CD14-positive monocyte (primary cell): ENCODE measurements around the gene CCM2. TPM values are rescaled to one million over a fixed set of nuclear protein-coding genes. Genes with fewer than 3 reads are reported as not detected.
A peak's percentile ranks its signal among the peaks of the same experiment; 100 is the strongest.

Experiments used
- DNase-seq, 3 donors: peaks; one replicate each; pipeline ENCODE4 v3.0.0-alpha.2; 2011 to 2022
- H2AFZ ChIP-seq: 2 replicates; pipeline ENCODE4 v1.6.0; 2012; ENCODE audit warnings: mild to moderate bottlenecking, low read depth, low read length, inconsistent platforms; ENCODE audit not compliant: insufficient read depth, poor library complexity, severe bottlenecking
- H3K27ac ChIP-seq, 2 donors: 1 replicate in 1 of 2; 2 replicates in 1 of 2; pipeline ENCODE4 v1.5.1; 2012 to 2013; ENCODE audit warnings: low read length in 2 of 2, control low read depth in 1 of 2, inconsistent platforms in 1 of 2, low read depth in 1 of 2, mild to moderate bottlenecking in 1 of 2
- H3K27me3 ChIP-seq, 2 donors: one replicate each; pipeline versions ENCODE4 v1.6.0 to v1.6.1; 2011 to 2013; ENCODE audit warnings: low read length in 2 of 2; ENCODE audit not compliant: control insufficient read depth in 2 of 2, insufficient read depth in 2 of 2
- H3K36me3 ChIP-seq, 2 donors: replicated peaks in 1 of 2; 1 replicate in 1 of 2; 2 replicates in 1 of 2; pipeline versions ENCODE4 v1.5.1 to v1.6.1; 2012 to 2013; ENCODE audit warnings: low read length in 2 of 2, control low read depth in 1 of 2, inconsistent platforms in 1 of 2, mild to moderate bottlenecking in 1 of 2; ENCODE audit not compliant: insufficient read depth in 2 of 2, control insufficient read depth in 1 of 2
- H3K4me1 ChIP-seq, 2 donors: 1 replicate in 1 of 2; 2 replicates in 1 of 2; pipeline versions ENCODE4 v1.5.1 to v1.6.1; 2012 to 2013; ENCODE audit warnings: low read length in 2 of 2, control low read depth in 1 of 2, inconsistent platforms in 1 of 2, mild to moderate bottlenecking in 1 of 2, moderate library complexity in 1 of 2; ENCODE audit not compliant: insufficient read depth in 2 of 2, control insufficient read depth in 1 of 2
- H3K4me2 ChIP-seq: replicated peaks from 2 replicates; pipeline ENCODE3; 2012; ENCODE audit warnings: low read length, moderate library complexity, mild to moderate bottlenecking; ENCODE audit not compliant: poor library complexity, severe bottlenecking; ENCODE audit errors: extremely low read depth
- H3K4me3 ChIP-seq, 3 experiments: fragments of 200-600 bp in 1 of 3; sonication (generic) in 1 of 3; replicated peaks in 1 of 3; 1 replicate in 2 of 3; 2 replicates in 1 of 3; pipeline ENCODE4 v1.5.1; 2011 to 2013; ENCODE audit warnings: low read length in 3 of 3, mild to moderate bottlenecking in 3 of 3, control low read depth in 2 of 3, low read depth in 2 of 3, inconsistent platforms in 1 of 3, moderate library complexity in 1 of 3
- H3K79me2 ChIP-seq: 2 replicates; pipeline ENCODE4 v1.6.0; 2012; ENCODE audit warnings: mild to moderate bottlenecking, control low read depth, inconsistent platforms, low read length, moderate library complexity; ENCODE audit not compliant: insufficient read depth
- H3K9ac ChIP-seq: 2 replicates; pipeline ENCODE4 v1.6.0; 2017; ENCODE audit warnings: low read length, mild to moderate bottlenecking; ENCODE audit not compliant: insufficient read depth, poor library complexity, severe bottlenecking
- H3K9me3 ChIP-seq, 2 donors: replicated peaks in 1 of 2; 1 replicate in 1 of 2; 2 replicates in 1 of 2; pipeline versions ENCODE4 v1.5.1 to v1.6.1; 2012 to 2013; ENCODE audit warnings: low read length in 2 of 2, control low read depth in 1 of 2; ENCODE audit not compliant: control insufficient read depth in 1 of 2, insufficient read depth in 1 of 2
- H4K20me1 ChIP-seq: 2 replicates; pipeline ENCODE4 v1.6.0; 2012; ENCODE audit warnings: mild to moderate bottlenecking, low read length, control low read depth, moderate library complexity; ENCODE audit not compliant: insufficient read depth
- H3K27ac Mint-ChIP-seq, 7 donors: one replicate each; pipeline ENCODE4 v1.8.0; 2020; ENCODE audit warnings: mild to moderate bottlenecking in 7 of 7, mixed read lengths in 7 of 7, moderate library complexity in 6 of 7, inconsistent platforms in 2 of 7
- H3K27me3 Mint-ChIP-seq, 3 donors: one replicate each; pipeline ENCODE4 v1.8.0; 2021 to 2022; ENCODE audit warnings: low read depth in 3 of 3, mild to moderate bottlenecking in 3 of 3, mixed read lengths in 3 of 3, moderate library complexity in 3 of 3, inconsistent platforms in 1 of 3
- H3K36me3 Mint-ChIP-seq, 2 donors: one replicate each; pipeline ENCODE4 v1.8.0; 2020; ENCODE audit warnings: mixed read lengths in 2 of 2, inconsistent platforms in 1 of 2, mild to moderate bottlenecking in 1 of 2
- H3K4me1 Mint-ChIP-seq: one replicate; pipeline ENCODE4 v1.8.0; 2020; ENCODE audit warnings: mild to moderate bottlenecking, mixed read lengths
- H3K4me3 Mint-ChIP-seq, 2 donors: one replicate each; pipeline ENCODE4 v1.8.0; 2020; ENCODE audit warnings: mild to moderate bottlenecking in 2 of 2, mixed read lengths in 2 of 2, moderate library complexity in 1 of 2
- H3K9me3 Mint-ChIP-seq, 7 donors: one replicate each; pipeline ENCODE4 v1.8.0; 2020 to 2022; ENCODE audit warnings: mixed read lengths in 7 of 7, mild to moderate bottlenecking in 6 of 7, moderate library complexity in 6 of 7, inconsistent platforms in 2 of 7
- WGBS: methylation state at CpG from one replicate; pipeline ENCODE4 v1.1.5; 2013; ENCODE audit warnings: missing lambda C conversion rate; ENCODE audit not compliant: insufficient coverage; 5-methylcytosine and 5-hydroxymethylcytosine counted together
- intact Hi-C, 2 donors: fragments of 100-400 bp; cut with micrococcal nuclease; formaldehyde crosslinking; loops; one replicate each; pipeline versions ENCODE4 v1.15.0 to v1.15.1; 2023
- polyA plus RNA-seq, 3 donors: library from polyadenylated mRNA; depleted of rRNA in 1 of 3; unstranded in 2 of 3; stranded (reverse) in 1 of 3; fragments of 300-500 nt in 2 of 3; fragments of >200 nt in 1 of 3; fragmentation: Illumina TruSeq in 2 of 3; gene quantifications; 1 replicate in 2 of 3; 2 replicates in 1 of 3; pipeline ENCODE4 v1.2.3, GENCODE V29; 2012 to 2021
- TF ChIP-seq, protein P1 (sequence below): fragments of 200-600 bp; IDR thresholded peaks from one replicate; pipeline ENCODE4 v1.8.0; 2022; ENCODE audit warnings: antibody characterized with exemption, mild to moderate bottlenecking

CCM2 gene
- polyA plus RNA-seq, 3 donors: 38.5 to 102 (median 51.4) TPM

GRCh38 chr7:44979481-44980392 is 20.3 kb upstream of the CCM2 start:
- Histone ChIP-seq H3K4me2 (peak overlapping the region; percentile 100), H3K27me3 (no peaks in the 10 kb centered on the region), H3K27ac (peak overlapping the region; percentile 99 to 100), H3K4me1 (peaks cover 64 to 81% of the 10 kb centered on the region in 2 donors), H3K79me2 (peaks cover 76% of the 10 kb centered on the region), H4K20me1 (peaks cover 34% of the 10 kb centered on the region), H3K4me3 (peak overlapping the region; percentile 82 to 99 (median 90)), H2AFZ (no peak overlapping the region), H3K9me3 (no peaks in the 10 kb centered on the region), H3K36me3 (peaks cover 45 to 54% of the 10 kb centered on the region in 2 donors), H3K9ac (peak overlapping the region; percentile 95)
- TF ChIP-seq, protein P1, sequence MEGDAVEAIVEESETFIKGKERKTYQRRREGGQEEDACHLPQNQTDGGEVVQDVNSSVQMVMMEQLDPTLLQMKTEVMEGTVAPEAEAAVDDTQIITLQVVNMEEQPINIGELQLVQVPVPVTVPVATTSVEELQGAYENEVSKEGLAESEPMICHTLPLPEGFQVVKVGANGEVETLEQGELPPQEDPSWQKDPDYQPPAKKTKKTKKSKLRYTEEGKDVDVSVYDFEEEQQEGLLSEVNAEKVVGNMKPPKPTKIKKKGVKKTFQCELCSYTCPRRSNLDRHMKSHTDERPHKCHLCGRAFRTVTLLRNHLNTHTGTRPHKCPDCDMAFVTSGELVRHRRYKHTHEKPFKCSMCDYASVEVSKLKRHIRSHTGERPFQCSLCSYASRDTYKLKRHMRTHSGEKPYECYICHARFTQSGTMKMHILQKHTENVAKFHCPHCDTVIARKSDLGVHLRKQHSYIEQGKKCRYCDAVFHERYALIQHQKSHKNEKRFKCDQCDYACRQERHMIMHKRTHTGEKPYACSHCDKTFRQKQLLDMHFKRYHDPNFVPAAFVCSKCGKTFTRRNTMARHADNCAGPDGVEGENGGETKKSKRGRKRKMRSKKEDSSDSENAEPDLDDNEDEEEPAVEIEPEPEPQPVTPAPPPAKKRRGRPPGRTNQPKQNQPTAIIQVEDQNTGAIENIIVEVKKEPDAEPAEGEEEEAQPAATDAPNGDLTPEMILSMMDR: no peak
- peaks cover 68% of the 10 kb centered on the region for H3K4me1 Mint-ChIP-seq
- no peaks in the 10 kb centered on the region for H3K9me3 Mint-ChIP-seq
- peak overlapping the region; percentile 97 for H3K4me3 Mint-ChIP-seq
- peaks cover 57 to 61% of the 10 kb centered on the region in 2 donors for H3K36me3 Mint-ChIP-seq
- H3K27me3 Mint-ChIP-seq: peaks cover 0 to 6% (median 0%) of the 10 kb centered on the region in 3 donors
- WGBS: 44% methylated on average over 5 of the region's 8 CpGs
- peak in 1 of 3 donors; percentile 32 for DNase-seq
- intact Hi-C loops: loop anchor here (2.0 to 10.0 kb wide), 5 partner anchors 19 to 155 kb away; partner anchors contain the start of genes PURB (in 1 of the 2) and TBRG4 (in 1 of the 2)
- peak overlapping the region; percentile 99 to 100 (median 99) for H3K27ac Mint-ChIP-seq

- DNase-seq: peak; percentile 95 to 99 (median 97)
- peaks cover 37 to 54% of the 10 kb centered on the region in 2 donors for H3K36me3 ChIP-seq
- no peaks in the 10 kb centered on the region for H3K9me3 ChIP-seq
- no peaks in the 10 kb centered on the region for H3K27me3 ChIP-seq
- H3K79me2 ChIP-seq: peaks cover 76% of the 10 kb centered on the region
- peak overlapping the region; percentile 95 for H3K9ac ChIP-seq
- TF ChIP-seq, protein P1: no peak
- no peaks in the 10 kb centered on the region for H3K9me3 Mint-ChIP-seq
- peak overlapping the region in 1 of 3 experiments; percentile 99 for H3K4me3 ChIP-seq
- peak overlapping the region; percentile 99 to 100 (median 99) for H3K27ac Mint-ChIP-seq
- peak overlapping the region; percentile 100 for H3K4me2 ChIP-seq
- H4K20me1 ChIP-seq: peaks cover 35% of the 10 kb centered on the region
- H2AFZ ChIP-seq: no peak overlapping the region
- peaks cover 72 to 81% of the 10 kb centered on the region in 2 donors for H3K4me1 ChIP-seq
- H3K4me1 Mint-ChIP-seq: peaks cover 72% of the 10 kb centered on the region
- H3K27ac ChIP-seq: peak overlapping the region; percentile 99 to 100
- 0% methylated on average over 2 of the region's 8 CpGs for WGBS
- peaks cover 0 to 6% (median 0%) of the 10 kb centered on the region in 3 donors for H3K27me3 Mint-ChIP-seq
- intact Hi-C loops: loop anchor here (2.0 to 10.0 kb wide), 2 partner anchors 18 to 96 kb away; partner anchors contain the start of gene PURB (in 1 of the 2)
- peak overlapping the region; percentile 97 for H3K4me3 Mint-ChIP-seq
- peaks cover 57 to 61% of the 10 kb centered on the region in 2 donors for H3K36me3 Mint-ChIP-seq
These were observed 19.5 kb upstream of the CCM2 start for GRCh38 chr7:44980393-44981034.
